ENCODE data around the gene NMD3. TPM values are rescaled to one million over a fixed set of nuclear protein-coding genes. Genes with fewer than 3 reads are reported as not detected.
"Not testable (repeated sequence)": the region's sequence is repeated elsewhere in the genome, so short reads cannot be mapped to it uniquely, and the experiment has no call there.

The NMD3 gene
- total RNA-seq, 1 donor from 2014 or later = 51.6 TPM

DNA sequence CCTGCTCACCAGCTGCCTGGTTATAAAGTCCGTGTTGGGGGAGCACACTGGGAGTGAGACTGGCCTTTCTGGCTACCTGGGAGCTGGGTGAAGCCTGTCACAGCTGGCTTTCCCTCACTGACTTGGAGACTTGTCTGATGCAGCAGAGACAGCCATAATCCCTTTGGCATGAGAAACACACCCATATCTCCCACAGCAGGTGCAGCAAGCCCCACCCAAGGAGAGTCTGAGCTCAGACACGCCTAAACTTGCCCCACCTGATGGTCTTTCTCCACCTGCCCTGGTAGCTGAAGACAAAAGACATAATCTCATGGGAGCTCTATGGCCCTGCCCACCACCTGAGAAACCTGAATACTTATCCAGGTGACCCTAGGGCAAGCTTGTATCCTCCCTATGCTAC lies 54.8 kb downstream of the NMD3 start:
- no peak for DNase-seq
- intact Hi-C loops (cut with micrococcal nuclease) = no loop called here
- Histone ChIP-seq H3K9me3 (replicated peaks) (peaks cover 32% of the 10 kb centered on the region), H3K27me3 (ENCODE audit: low read depth) (no peaks in the 10 kb centered on the region), H3K4me1 (no peaks in the 10 kb centered on the region), H3K36me3 (peaks cover 22% of the 10 kb centered on the region), H3K27ac (replicated peaks) (no peak overlapping the region), H3K4me3 (no peak overlapping the region)
- TF ChIP-seq, protein P1, sequence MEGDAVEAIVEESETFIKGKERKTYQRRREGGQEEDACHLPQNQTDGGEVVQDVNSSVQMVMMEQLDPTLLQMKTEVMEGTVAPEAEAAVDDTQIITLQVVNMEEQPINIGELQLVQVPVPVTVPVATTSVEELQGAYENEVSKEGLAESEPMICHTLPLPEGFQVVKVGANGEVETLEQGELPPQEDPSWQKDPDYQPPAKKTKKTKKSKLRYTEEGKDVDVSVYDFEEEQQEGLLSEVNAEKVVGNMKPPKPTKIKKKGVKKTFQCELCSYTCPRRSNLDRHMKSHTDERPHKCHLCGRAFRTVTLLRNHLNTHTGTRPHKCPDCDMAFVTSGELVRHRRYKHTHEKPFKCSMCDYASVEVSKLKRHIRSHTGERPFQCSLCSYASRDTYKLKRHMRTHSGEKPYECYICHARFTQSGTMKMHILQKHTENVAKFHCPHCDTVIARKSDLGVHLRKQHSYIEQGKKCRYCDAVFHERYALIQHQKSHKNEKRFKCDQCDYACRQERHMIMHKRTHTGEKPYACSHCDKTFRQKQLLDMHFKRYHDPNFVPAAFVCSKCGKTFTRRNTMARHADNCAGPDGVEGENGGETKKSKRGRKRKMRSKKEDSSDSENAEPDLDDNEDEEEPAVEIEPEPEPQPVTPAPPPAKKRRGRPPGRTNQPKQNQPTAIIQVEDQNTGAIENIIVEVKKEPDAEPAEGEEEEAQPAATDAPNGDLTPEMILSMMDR (IDR thresholded peaks at IDR 0.05; ENCODE audit: borderline replicate concordance) = no peak

DNA sequence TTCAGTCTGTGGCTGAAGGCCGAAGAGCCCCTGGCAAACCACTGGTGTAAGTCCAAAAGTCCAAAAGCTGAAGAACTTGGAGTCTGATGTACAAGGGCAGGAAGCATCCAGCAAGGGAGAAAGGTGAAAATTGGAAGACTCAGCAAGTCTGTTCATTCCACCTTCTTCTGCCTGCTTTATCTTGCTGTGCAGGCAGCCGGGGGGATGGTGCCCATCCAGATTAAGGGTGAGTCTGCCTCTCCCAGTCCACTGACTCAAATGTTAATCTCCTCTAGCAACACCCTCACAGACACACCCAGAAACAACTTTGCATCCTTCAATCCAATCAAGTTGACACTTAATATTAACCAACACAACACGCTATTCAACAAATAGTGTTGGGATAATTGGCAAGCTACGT lies 61.3 kb downstream of the NMD3 start:
- H3K4me3 ChIP-seq; DNase-seq; H3K27me3 ChIP-seq (ENCODE audit: low read depth); H3K36me3 ChIP-seq; H3K27ac ChIP-seq (replicated peaks); H3K4me1 ChIP-seq; intact Hi-C loops (cut with micrococcal nuclease): not testable (repeated sequence)
- H3K9me3 ChIP-seq (replicated peaks) = peaks cover 55% of the 10 kb centered on the region

DNA sequence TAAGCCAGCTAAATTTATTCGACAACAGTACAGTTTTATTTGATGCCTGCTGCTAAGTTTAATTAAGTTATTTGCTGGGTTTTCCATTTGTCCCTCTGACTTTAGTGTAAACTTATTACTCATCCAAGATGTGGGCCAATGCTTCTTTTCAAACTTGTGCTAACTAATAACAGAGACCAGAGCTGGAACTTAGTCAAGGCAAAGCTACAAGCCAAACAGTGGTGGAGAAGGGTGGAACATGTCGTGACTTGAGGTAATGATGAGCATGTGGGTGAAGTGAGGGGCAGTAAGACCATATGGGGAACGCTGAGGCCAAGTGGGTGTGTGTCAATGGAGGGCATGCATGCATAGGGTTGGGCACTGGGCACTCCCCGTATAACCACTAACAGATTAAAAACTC lies 63.9 kb downstream of the NMD3 start:
- Histone ChIP-seq H3K36me3 (peaks cover 5% of the 10 kb centered on the region), H3K4me3 (no peak overlapping the region), H3K4me1 (no peaks in the 10 kb centered on the region), H3K9me3 (replicated peaks) (peaks cover 33% of the 10 kb centered on the region), H3K27ac (replicated peaks) (no peak overlapping the region), H3K27me3 (ENCODE audit: low read depth) (no peaks in the 10 kb centered on the region)
- no peak for DNase-seq
- TF ChIP-seq, protein P1 (IDR thresholded peaks at IDR 0.05; ENCODE audit: borderline replicate concordance) = no peak
- intact Hi-C loops (cut with micrococcal nuclease) = no loop called here

DNA sequence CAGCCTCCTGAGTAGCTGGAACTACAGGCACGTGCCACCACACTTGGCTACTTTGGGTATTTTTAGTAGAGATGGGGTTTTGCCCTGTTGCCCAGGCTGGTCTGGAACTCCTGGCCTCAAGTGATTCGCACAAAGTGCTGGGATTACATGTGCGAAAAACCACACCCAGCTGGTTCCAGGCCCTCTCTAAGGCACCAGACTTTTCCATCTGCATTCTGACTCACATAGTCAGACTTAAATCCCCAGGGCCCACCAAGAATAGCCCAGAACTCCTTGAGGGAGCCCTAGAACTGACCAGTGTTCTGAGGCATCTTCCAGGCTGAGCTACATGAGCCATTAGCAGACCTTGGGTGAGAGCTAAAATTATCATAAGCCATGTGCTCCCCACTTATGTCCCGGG lies 68.1 kb downstream of the NMD3 start:
- Histone ChIP-seq H3K4me3 (no peak overlapping the region), H3K9me3 (replicated peaks) (peaks cover 6% of the 10 kb centered on the region), H3K27me3 (ENCODE audit: low read depth) (no peaks in the 10 kb centered on the region), H3K27ac (replicated peaks) (no peak overlapping the region), H3K4me1 (no peaks in the 10 kb centered on the region), H3K36me3 (peaks cover 5% of the 10 kb centered on the region)
- TF ChIP-seq, protein P1 (IDR thresholded peaks at IDR 0.05; ENCODE audit: borderline replicate concordance) = no peak
- no peak for DNase-seq
- intact Hi-C loops (cut with micrococcal nuclease) = no loop called here

DNA sequence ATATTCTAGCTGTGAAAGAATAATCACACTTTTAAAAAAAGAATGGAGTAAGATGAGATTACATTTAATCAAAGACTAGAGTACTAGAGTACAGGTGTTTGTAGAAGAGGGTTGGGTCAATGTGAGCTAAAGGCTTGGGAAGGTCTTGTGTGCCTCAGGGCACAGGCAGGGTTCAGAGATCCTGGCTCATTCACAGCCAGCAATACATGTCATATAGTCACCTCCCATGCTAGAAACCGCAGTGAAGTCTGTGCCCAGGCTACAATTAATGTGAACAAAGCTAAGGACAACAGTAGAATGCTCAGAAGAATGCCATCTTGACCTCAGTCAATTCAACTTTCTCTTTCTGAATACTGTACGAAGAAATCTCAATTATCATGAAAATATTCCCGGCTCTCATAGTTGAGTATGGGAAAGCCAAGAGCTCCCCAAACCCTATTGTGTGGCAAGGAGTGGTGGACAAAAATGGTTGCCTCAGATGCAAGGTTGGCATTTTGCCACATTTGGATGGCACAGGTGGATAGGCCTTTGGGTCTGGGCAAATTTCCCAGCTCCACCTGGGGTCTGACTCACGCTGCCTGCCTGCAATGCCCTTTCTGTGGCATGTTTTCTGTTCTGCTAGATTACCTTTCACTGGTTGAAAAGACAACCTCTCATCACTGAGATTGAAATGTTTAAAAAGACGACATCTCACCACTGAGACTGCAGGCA lies 70.2 kb downstream of the NMD3 start:
- no peak overlapping the region for H3K4me3 ChIP-seq
- H3K9me3 ChIP-seq (replicated peaks) = peaks cover 3% of the 10 kb centered on the region
- no peaks in the 10 kb centered on the region for H3K27me3 ChIP-seq (ENCODE audit: low read depth)
- no peaks in the 10 kb centered on the region for H3K36me3 ChIP-seq
- TF ChIP-seq, protein P1 (IDR thresholded peaks at IDR 0.05; ENCODE audit: borderline replicate concordance) = no peak
- H3K4me1 ChIP-seq = no peaks in the 10 kb centered on the region
- no peak for DNase-seq
- H3K27ac ChIP-seq (replicated peaks) = no peak overlapping the region
- intact Hi-C loops (cut with micrococcal nuclease) = no loop called here

DNA sequence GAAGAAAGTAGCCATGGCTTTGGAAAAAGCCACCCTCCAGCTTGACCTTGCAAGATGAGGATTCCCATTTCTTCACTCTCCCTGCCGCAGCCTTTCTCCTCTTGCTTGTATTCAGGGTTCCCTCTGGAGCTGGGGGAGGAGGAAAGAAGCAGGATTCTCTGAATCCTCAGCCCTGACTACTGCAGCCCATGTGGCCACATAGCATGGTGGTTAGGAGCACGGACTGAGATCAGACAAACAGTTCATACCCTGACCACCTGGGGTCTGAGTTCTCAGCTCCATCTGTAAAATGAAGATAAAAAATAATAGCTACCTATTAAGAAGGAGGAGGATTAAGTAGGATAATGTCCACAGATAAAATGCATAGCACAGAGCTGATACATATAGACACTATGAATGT lies 72.3 kb downstream of the NMD3 start:
- Histone ChIP-seq H3K36me3 (no peaks in the 10 kb centered on the region), H3K9me3 (replicated peaks) (peaks cover 3% of the 10 kb centered on the region), H3K27me3 (ENCODE audit: low read depth) (no peaks in the 10 kb centered on the region), H3K4me1 (no peaks in the 10 kb centered on the region), H3K27ac (replicated peaks) (no peak overlapping the region), H3K4me3 (no peak overlapping the region)
- intact Hi-C loops (cut with micrococcal nuclease) = no loop called here
- no peak for DNase-seq
- TF ChIP-seq, protein P1 (IDR thresholded peaks at IDR 0.05; ENCODE audit: borderline replicate concordance) = no peak

All from left ventricle myocardium inferior (tissue), 1 donor.